ENCODE results near the gene RAB40C. TPM values are rescaled to one million over a fixed set of nuclear protein-coding genes. Genes with fewer than 3 reads are reported as not detected.

The RAB40C gene
- total RNA-seq, 1 donor from 2014 or later = 31.6 TPM

DNA sequence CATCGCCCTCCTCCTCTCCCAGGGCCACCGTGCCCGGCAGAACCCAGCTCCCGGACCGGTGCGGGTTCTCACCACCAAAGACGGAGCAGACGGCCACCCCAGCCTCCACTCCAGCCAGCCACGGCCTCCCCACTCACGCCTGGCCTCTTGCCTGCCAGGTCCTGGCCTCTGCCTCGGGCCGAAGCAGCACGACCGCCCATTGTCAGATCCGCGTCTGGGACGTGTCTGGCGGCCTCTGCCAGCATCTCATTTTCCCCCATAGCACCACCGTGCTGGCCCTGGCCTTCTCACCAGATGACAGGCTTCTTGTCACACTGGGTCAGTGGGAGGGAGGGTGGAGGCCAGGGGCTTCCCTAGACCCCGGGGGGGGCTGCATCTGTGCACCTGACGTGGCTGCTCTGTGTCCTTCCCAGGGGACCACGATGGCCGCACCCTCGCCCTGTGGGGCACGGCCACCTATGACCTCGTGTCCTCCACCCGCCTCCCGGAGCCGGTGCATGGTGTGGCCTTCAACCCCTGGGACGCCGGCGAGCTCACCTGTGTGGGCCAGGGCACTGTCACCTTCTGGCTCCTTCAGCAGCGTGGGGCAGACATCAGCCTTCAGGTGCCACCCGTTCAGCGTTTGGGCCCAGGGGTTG is 71.4 kb downstream of the RAB40C start:
- peaks cover 6% of the 10 kb centered on the region for H3K4me1 Mint-ChIP-seq
- H3K27me3 Mint-ChIP-seq (ENCODE audit: low read depth) = no peaks in the 10 kb centered on the region
- H3K9me3 Mint-ChIP-seq = no peaks in the 10 kb centered on the region
- no peak overlapping the region for H3K4me3 Mint-ChIP-seq
- no peak for DNase-seq (ENCODE audit: low read depth, low spot score)
- TF ChIP-seq, protein P1, sequence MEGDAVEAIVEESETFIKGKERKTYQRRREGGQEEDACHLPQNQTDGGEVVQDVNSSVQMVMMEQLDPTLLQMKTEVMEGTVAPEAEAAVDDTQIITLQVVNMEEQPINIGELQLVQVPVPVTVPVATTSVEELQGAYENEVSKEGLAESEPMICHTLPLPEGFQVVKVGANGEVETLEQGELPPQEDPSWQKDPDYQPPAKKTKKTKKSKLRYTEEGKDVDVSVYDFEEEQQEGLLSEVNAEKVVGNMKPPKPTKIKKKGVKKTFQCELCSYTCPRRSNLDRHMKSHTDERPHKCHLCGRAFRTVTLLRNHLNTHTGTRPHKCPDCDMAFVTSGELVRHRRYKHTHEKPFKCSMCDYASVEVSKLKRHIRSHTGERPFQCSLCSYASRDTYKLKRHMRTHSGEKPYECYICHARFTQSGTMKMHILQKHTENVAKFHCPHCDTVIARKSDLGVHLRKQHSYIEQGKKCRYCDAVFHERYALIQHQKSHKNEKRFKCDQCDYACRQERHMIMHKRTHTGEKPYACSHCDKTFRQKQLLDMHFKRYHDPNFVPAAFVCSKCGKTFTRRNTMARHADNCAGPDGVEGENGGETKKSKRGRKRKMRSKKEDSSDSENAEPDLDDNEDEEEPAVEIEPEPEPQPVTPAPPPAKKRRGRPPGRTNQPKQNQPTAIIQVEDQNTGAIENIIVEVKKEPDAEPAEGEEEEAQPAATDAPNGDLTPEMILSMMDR (conservative IDR thresholded peaks at IDR 0.05) = no peak
- H3K27ac Mint-ChIP-seq (ENCODE audit: unreplicated experiment) = peak overlapping the region; percentile 19
- H3K36me3 Mint-ChIP-seq (ENCODE audit: low read depth) = no peaks in the 10 kb centered on the region

GRCh38 chr16:662095-662494 is 72.2 kb downstream of the RAB40C start:
- no peaks in the 10 kb centered on the region for H3K9me3 Mint-ChIP-seq
- H3K36me3 Mint-ChIP-seq (ENCODE audit: low read depth) = no peaks in the 10 kb centered on the region
- no peaks in the 10 kb centered on the region for H3K27me3 Mint-ChIP-seq (ENCODE audit: low read depth)
- TF ChIP-seq, protein P1 (conservative IDR thresholded peaks at IDR 0.05) = no peak
- no peak overlapping the region for H3K27ac Mint-ChIP-seq (ENCODE audit: unreplicated experiment)
- peaks cover 6% of the 10 kb centered on the region for H3K4me1 Mint-ChIP-seq
- no peak overlapping the region for H3K4me3 Mint-ChIP-seq
- DNase-seq (ENCODE audit: low read depth, low spot score) = no peak

GRCh38 chr16:662597-662996 is 72.7 kb downstream of the RAB40C start:
- Mint-ChIP-seq H3K36me3 (ENCODE audit: low read depth) (no peaks in the 10 kb centered on the region), H3K27me3 (ENCODE audit: low read depth) (no peaks in the 10 kb centered on the region), H3K27ac (ENCODE audit: unreplicated experiment) (no peak overlapping the region), H3K9me3 (no peaks in the 10 kb centered on the region), H3K4me3 (no peak overlapping the region), H3K4me1 (peaks cover 7% of the 10 kb centered on the region)
- no peak for DNase-seq (ENCODE audit: low read depth, low spot score)
- TF ChIP-seq, protein P1 (conservative IDR thresholded peaks at IDR 0.05) = no peak

- no peak overlapping the region for H3K27ac Mint-ChIP-seq (ENCODE audit: unreplicated experiment)
- TF ChIP-seq, protein P1 (conservative IDR thresholded peaks at IDR 0.05) = no peak
- DNase-seq (ENCODE audit: low read depth, low spot score) = no peak
- no peaks in the 10 kb centered on the region for H3K36me3 Mint-ChIP-seq (ENCODE audit: low read depth)
- peaks cover 4% of the 10 kb centered on the region for H3K4me1 Mint-ChIP-seq
- no peaks in the 10 kb centered on the region for H3K27me3 Mint-ChIP-seq (ENCODE audit: low read depth)
- H3K9me3 Mint-ChIP-seq = no peaks in the 10 kb centered on the region
- H3K4me3 Mint-ChIP-seq = no peak overlapping the region
Observed at GRCh38 chr16:666572-666971, 76.7 kb downstream of the RAB40C start.

DNA sequence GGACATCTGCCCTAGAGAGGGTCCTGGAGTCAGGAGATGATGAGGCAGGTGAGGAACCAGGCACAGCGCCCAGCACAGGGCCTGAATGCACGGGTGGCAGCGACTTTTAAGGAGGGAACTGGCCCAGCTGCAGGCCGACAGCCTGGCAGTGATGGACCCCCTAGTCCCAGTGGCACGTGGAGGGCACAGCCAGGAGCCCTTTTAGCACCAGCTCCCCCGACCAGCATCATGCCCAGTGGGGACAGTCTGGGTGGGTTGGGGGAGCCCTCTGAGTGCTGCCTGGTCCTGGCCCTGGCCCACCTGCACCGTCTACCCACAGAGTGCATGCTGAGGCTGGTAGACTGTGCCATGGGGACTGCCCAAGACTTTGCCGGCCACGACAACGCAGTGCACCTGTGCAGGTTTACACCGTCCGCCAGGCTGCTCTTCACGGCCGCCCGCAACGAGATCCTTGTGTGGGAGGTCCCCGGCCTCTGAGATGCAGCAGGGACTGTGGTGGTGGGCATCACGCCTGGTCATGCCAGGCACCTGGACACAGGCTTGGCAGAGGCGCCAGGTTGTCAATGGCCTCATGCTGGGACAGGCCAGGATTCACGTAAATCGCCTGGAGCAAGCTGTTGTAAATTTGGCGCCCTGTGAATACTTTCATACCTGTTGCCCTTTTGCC is 77.4 kb downstream of the RAB40C start:
- H3K27ac Mint-ChIP-seq (ENCODE audit: unreplicated experiment) = peak overlapping the region; percentile 95
- H3K4me3 Mint-ChIP-seq = peak overlapping the region; percentile 54
- no peaks in the 10 kb centered on the region for H3K27me3 Mint-ChIP-seq (ENCODE audit: low read depth)

More for the DNA sequence above, 77.4 kb downstream of the RAB40C start:
- DNase-seq (ENCODE audit: low read depth, low spot score) = no peak
- TF ChIP-seq, protein P1 (conservative IDR thresholded peaks at IDR 0.05) = no peak
- Mint-ChIP-seq H3K9me3 (no peaks in the 10 kb centered on the region), H3K4me1 (peaks cover 4% of the 10 kb centered on the region), H3K36me3 (ENCODE audit: low read depth) (no peaks in the 10 kb centered on the region)
